HG02588 (cell line): ENCODE results near the gene EXOC6B.

Experiments
- ATAC-seq: cut with Tn5 transposase; IDR thresholded peaks from one replicate; pipeline ENCODE4 v1.9.1; 2021; ENCODE audit warnings: mild to moderate bottlenecking, moderate library complexity; ENCODE audit not compliant: unreplicated experiment

Gene EXOC6B

GRCh38 chr2:72291059-72291458 is 534.8 kb downstream of the EXOC6B start:
- no peak for ATAC-seq

GRCh38 chr2:72289736-72290135 is 536.1 kb downstream of the EXOC6B start:
- no peak for ATAC-seq

DNA sequence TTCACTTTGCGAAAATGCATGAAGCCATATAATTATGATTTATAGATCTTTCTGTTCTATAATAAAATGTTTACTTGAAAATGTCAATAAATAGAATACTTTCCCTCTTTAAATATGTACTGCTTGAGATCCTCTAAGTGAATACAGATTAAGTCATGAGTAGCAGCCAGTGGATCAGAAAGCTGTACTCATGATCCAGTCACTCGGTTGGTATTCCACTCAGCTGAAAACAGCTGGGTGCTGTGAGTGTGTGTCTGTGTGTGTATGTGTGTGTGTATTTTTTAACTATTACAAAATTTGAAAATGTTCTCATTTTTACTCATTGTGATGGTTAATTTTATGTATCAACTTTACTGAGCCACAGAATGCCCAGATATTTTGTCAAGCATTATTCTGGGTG is 536.5 kb downstream of the EXOC6B start:
- no peak for ATAC-seq

- no peak for ATAC-seq
These were observed 547.8 kb downstream of the EXOC6B start for GRCh38 chr2:72278046-72278445.

DNA sequence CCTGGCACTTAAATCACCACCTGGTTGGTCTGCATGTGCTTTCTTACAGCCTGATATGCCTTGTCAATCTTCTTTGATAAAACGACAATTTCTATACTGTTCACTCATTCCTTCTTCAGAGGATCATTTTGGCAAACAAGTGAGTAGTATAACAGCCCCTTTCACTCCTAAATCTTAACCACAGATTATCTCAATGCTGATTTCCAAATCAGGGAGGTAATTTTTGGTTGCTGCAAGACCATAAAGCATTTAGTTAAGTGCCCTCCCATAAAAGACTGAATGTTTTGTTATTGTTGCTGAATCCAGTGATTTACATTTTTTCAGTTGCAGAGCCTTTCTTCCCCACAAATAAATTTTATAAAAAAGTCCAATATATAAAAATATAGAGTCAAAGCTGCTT is 549.0 kb downstream of the EXOC6B start:
- ATAC-seq: no peak

DNA sequence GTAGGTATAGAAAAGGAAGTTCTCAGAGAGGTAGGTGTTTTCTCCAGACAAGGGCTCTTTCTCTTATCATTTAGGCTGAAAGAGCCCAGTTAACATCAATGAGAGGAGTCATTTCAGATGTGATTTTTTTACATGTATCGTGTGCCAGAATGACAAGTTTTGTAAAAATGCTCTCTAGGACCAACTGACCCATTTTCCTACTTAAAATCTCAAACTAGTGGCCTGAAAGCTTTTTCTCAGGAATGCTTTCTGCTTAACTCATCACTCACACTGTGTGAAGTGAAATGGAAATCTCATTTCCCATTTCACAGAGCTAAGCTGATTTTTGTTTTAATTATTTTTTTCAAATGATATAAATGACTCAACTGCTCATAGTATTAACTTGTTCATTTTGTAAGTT is 549.5 kb downstream of the EXOC6B start:
- no peak for ATAC-seq

GRCh38 chr2:72275084-72275483 is 550.7 kb downstream of the EXOC6B start:
- no peak for ATAC-seq

- ATAC-seq: no peak
These were observed 551.4 kb downstream of the EXOC6B start for GRCh38 chr2:72274380-72274797.

GRCh38 chr2:72273384-72273783 is 552.4 kb downstream of the EXOC6B start:
- no peak for ATAC-seq

DNA sequence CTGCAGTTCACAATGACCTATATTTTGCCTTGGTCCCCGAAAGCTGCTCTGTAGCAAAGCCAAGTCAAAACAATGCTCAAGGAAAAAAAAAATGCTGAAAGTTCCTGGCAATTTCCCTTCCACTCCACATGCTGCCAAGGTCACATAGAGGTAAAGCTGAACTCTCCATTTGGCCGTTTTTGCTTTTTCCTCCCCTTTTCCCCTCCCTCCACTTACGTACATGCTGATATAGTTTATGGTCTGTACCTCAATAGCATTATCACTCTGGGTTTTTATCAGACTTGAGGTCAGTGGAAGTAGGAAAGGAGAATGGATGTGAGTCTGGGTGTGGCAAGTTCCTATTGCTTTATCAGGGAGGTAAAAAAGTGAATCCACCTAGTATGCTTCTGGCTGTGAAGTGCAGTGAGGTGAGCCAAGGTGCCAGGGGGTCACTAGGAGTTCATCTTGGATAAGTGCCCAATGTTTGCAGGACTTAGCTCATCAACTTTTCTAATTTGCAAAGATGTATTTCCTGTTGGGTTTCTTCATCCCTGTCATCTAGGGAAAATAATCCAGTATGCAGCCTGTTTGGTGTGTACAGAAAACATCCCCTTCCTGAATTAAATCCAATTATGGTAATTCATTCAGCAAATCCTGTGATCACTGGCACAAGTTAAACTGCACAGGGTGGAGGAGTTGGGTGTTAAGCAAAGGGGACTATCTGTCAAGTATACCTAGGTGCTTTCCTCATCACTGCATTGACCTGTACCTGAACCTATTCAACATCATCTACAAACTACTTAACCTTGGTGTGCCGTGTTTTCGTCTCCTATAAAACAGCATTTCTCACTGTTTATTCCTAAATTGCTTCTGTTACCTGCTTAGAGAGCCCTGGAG is 553.8 kb downstream of the EXOC6B start:
- no peak for ATAC-seq

GRCh38 chr2:72271276-72271614 is 554.6 kb downstream of the EXOC6B start:
- no peak for ATAC-seq

- ATAC-seq: no peak
These were observed 555.1 kb downstream of the EXOC6B start for GRCh38 chr2:72270556-72271275.

- ATAC-seq: no peak
These were observed 562.1 kb downstream of the EXOC6B start for GRCh38 chr2:72263776-72264060.

GRCh38 chr2:72263043-72263775 is 562.6 kb downstream of the EXOC6B start:
- ATAC-seq: no peak

- ATAC-seq: no peak
These were observed 564.8 kb downstream of the EXOC6B start for GRCh38 chr2:72261076-72261475.

GRCh38 chr2:72255540-72255939 is 570.3 kb downstream of the EXOC6B start:
- no peak for ATAC-seq

- ATAC-seq: no peak
These were observed 570.9 kb downstream of the EXOC6B start for GRCh38 chr2:72254831-72255451.

DNA sequence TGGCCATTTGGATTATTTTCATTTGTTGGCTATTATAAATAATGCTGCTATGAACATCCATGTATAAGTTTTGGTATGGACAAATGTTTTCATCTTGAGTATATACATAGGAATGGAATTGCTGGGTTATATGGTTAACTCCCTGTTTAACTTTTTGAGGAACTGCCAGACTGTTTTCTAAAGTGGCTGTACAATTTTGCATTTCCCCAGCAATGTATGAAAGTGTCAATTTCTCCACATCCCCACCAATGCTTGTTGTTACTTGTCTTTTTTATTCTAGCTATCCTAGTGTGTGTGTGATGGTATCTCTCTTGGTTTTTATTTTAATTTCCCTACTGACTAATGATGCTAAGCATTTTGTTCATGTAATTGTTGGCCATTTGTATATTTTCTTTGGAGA is 587.5 kb downstream of the EXOC6B start:
- no peak for ATAC-seq

GRCh38 chr2:72237549-72237948 is 588.3 kb downstream of the EXOC6B start:
- no peak for ATAC-seq

DNA sequence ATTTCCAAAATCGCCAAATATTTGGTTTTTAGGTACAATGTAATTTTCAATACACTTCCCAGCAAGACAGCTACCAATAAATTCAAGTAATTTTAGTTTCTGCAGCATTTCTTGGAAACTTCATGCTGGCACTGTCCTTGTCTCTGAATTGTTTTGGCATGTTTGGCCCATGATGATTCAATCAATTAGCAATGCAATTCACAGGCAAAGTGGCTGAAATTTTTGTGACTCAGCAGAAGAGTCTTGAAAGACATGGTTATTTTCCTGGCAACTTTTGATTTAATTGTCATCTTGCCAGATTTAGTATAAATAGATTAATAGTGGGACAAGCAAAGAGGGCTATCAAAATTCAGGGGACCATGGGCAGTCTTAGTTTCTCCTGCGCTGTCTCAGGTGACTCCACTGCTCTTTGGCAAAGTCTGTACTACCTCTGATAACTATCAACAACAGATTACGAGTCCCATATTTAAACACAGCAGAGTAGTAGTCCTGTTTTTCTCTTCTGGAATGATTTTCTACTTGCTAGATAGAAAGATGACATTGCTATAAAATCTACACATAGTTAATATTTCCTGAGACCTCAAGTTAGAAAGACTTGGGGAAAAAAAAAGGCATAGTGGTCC is 589.3 kb downstream of the EXOC6B start:
- no peak for ATAC-seq
